GM13977 (cell line): Measurements from ENCODE around the gene MGAT5B.

Experiments
- DNase-seq: peaks from one replicate; pipeline ENCODE4 v3.0.0; 2012; ENCODE audit warnings: low spot score
- in situ Hi-C: fragments of 300-500 bp; cut with MboI; formaldehyde crosslinking; loops from one replicate; pipeline ENCODE4 v1.12.0; 2022; ENCODE audit warnings: low sequenced_read_pairs, low pct_unique_long_range_greater_than_20kb, mixed read lengths, inconsistent platforms; ENCODE audit not compliant: unreplicated experiment
- TF ChIP-seq, protein P1 (sequence below): IDR thresholded peaks from 2 replicates; pipeline ENCODE4 v1.5.1; 2012; ENCODE audit warnings: mild to moderate bottlenecking, control low read depth; ENCODE audit not compliant: insufficient read depth; ENCODE audit errors: extremely low read depth, missing control alignments

Gene MGAT5B

DNA sequence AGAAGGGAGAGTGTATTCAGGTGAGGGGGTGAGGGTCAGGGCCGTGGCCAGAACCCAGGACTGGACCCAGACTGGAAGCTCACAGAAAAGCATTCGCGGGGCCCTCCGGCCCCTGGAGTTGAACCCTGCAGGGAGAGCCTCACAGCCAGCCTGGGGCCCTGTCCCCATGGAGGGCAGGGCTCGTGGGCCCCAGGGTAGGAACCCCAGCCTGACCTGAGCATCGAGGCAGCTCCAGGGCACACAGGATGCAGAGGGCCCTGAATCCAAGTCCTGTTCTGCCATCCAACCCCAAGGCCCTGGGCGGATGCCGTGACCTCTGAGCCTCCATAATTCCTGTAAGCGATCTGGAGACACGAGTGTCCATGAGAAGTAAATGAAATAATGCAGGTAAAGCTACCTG is 79.1 kb downstream of the MGAT5B start:
- no peak for DNase-seq
- in situ Hi-C loops, result no loop called here
- TF ChIP-seq, protein P1, sequence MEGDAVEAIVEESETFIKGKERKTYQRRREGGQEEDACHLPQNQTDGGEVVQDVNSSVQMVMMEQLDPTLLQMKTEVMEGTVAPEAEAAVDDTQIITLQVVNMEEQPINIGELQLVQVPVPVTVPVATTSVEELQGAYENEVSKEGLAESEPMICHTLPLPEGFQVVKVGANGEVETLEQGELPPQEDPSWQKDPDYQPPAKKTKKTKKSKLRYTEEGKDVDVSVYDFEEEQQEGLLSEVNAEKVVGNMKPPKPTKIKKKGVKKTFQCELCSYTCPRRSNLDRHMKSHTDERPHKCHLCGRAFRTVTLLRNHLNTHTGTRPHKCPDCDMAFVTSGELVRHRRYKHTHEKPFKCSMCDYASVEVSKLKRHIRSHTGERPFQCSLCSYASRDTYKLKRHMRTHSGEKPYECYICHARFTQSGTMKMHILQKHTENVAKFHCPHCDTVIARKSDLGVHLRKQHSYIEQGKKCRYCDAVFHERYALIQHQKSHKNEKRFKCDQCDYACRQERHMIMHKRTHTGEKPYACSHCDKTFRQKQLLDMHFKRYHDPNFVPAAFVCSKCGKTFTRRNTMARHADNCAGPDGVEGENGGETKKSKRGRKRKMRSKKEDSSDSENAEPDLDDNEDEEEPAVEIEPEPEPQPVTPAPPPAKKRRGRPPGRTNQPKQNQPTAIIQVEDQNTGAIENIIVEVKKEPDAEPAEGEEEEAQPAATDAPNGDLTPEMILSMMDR, result no peak

DNA sequence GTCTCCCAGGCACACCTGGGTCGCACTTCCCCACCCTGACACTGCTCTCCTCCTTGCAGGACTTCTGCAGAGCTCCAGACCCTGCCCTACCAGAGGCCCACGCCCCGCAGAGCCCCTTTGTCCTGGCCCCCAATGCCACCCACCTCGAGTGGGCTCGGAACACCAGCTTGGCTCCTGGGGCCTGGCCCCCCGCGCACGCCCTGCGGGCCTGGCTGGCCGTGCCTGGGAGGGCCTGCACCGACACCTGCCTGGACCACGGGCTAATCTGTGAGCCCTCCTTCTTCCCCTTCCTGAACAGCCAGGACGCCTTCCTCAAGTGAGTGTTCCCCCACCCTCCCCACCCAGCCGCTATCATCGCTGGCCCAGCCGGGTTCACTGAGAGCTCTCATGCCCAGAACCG is 79.6 kb downstream of the MGAT5B start:
- no peak for DNase-seq
- in situ Hi-C loops, result no loop called here
- TF ChIP-seq, protein P1, result no peak

DNA sequence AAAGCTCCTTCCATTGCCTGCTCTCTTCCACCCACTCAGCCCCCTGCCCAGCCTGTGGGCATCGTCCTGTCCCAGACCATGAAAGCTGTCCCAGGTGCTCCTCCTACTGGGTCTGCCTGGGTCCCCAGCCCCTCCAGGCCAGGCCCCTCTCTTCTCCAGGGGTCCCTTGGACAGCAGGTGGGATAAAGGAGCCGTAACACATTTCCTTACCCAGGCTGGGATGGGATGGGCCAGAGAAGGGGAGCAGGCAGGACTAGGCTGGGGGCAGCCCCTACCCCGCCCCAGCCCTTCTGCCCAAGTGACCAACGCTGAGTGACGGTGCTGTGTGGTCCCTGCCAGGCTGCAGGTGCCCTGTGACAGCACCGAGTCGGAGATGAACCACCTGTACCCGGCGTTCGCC is 80.1 kb downstream of the MGAT5B start:
- in situ Hi-C loops, result no loop called here

DNA sequence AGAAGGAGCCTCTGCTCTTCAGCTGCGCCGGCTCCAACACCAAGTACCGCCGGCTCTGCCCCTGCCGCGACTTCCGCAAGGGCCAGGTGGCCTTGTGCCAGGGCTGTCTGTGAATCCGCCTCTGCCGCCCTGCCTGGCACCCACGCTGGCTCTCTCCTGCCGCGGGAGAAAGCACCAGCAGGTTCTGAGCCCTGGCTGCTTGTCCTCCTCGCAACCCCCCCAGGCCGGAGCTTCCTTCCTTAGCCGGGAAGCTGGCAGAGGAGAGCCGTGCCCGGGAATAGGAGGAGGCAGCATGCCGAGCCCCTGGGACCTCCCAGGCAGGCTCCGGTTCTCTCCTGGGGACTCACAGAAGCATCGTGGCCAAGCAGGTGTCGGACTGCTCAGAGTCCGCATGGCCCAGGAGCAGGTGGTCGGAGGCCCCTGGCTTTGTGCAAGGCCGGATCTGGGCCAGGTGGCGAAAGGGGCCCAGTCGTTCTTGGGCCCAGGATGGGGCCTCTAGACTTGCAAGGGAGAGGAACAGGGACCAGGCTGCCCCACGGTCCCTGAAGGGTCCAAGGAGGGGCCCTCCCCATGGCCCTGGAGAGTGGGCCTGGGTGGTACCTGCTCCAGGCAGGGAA is 80.6 kb downstream of the MGAT5B start:
- TF ChIP-seq, protein P1, result no peak
- DNase-seq, result no peak
- in situ Hi-C loops, result no loop called here

More for the DNA sequence above, 80.1 kb downstream of the MGAT5B start:
- TF ChIP-seq, protein P1, result no peak
- DNase-seq, result no peak

DNA sequence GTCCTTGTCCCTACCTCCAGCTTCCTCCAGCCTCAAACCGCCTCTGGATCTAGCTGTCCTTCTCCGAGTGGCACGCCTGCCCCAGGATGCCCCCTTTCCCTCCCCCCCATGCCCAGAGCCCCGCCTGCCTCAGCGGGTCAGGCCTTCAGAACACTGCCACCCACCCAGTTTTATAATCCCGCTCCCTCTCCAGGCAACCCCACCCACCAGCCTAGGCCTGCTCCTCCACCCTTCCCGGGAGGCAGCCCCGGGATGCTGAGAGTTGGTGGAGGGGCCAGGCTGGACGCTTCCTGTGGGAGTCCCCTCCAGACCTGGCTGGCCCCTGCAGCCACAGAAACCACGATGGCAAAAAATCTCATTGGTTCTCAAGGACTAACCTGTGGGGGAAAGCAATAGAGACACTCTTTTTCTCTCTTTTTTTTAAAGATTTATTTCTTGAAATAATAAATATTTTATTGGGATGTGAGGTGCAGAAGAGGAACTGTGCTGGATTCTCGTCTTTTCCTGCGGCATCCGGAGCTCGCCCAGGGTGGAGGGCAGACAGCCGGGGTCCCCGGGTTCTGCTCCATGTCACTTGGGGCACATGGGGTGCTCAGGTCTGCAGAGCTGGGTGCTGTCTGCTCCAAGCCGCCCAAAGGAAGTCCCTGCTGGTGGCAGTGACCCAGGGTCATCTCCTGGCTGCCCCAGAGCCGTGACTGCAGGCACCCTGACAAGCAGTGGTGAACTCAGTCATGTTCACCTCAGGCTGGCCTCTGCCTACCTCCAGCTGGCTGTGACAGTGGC is 81.9 kb downstream of the MGAT5B start:
- no peak for DNase-seq
- in situ Hi-C loops, result no loop called here
- TF ChIP-seq, protein P1, result no peak

DNA sequence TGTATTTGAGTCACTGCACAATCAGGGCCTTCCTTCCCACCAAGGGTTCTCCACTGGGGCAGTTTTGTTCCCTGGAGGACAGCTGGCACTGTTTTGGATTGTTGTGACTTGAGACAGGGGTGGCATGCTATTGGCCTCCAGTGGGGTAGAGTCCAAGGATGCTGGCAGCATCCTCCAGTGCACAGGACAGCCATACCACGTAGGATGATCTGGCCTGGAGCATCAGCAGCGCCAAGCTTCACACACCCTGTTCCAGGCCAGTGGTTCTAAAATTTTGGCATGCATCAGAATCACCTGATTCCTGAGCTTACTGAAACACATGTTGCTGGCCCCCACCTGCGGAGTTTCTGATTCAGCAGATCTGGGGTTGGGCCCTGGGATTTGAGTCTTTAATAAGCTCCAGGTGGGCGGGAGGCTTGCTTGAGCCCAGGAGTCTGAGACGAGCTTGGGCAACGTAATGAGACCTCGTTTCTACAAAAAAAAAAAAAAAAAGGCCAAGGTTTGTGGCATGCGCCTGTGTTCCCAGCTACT is 83.2 kb downstream of the MGAT5B start:
- in situ Hi-C loops, result no loop called here
- TF ChIP-seq, protein P1, result no peak
- DNase-seq, result no peak
